Limb (tissue), 2 donors: Measurements from ENCODE around the gene CYP8B1.

Source experiments
- DNase-seq, 2 donors: peaks; one replicate each; pipeline ENCODE4 v3.0.0-alpha.2; 2016; ENCODE audit errors: extremely low spot score in 2 of 2

The CYP8B1 gene

DNA sequence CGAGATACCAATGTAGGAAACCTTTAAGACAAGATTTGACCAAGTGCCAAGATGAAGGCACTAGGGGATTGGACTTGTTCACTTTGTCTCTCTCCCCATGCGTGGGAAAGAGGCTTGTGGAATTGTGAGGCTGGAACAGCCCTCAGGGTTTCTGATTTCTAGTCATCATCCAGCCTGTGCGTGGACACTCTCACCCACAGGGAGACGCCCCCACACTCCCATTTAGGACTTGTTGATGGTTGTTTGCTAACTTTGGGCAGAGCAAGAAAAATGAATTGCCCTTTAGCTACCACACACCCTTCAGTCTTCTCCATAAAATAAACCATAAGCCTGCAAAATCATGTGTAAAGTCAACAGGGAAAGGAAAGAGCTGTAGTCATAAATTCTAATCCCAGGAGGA, 48.0 kb downstream of the CYP8B1 start:
- no peak for DNase-seq

DNA sequence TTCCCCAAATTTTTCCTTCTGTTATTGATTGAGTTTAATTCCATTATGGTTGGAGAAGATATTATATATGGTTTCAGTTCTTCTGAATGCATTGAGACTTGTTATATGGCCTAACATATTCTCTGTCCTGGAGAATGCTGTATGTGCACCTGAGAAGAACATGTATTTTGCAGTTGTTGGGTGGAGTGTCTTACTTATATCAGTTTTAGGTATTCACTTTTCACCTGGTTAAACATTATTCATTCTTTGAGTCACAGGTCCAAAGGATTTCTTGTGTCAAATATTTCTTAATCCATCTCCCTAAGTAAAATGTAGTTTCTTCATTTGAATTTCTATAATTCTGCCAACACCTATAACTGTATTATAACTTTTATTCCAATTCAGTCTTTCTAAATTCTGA, 48.7 kb downstream of the CYP8B1 start:
- no peak for DNase-seq

DNA sequence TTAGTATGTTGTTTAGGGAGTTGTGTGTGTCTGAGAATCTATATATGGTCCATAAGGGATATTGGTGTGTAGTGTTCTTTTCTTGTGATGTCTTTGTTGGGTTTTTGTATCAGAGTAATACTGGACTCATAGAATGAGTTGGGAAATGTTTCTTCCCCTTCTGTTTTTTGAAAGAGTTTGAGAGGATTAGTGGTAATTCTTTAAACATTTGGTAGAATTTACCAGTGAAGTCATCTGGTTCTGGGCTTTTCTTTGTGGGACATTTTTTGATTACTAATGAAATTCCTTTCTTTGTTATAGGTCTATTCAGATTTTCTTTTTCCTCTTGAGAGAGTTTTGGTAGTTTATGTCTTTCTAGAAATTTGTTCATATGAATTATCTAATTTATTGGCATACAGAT, 49.5 kb downstream of the CYP8B1 start:
- no peak for DNase-seq

DNA sequence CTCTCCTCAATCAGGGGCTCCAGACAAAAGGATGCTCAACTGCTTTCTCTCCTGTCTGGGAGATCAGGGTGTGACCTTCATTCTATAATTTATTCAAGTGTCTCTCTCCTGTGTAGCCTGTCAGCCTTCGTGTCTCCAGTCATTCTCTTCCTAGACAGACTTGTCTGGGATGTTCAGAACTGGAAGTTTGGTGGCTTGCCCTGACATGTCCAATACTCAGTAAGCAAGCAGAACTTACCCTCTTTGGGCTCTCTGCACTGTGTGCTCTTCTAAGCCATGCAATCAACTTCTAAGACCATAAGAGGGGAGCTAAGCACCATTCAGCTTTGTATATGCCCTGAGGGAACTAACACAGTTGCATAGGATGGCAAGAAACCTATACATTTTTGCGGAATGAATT, 52.3 kb downstream of the CYP8B1 start:
- no peak for DNase-seq

DNA sequence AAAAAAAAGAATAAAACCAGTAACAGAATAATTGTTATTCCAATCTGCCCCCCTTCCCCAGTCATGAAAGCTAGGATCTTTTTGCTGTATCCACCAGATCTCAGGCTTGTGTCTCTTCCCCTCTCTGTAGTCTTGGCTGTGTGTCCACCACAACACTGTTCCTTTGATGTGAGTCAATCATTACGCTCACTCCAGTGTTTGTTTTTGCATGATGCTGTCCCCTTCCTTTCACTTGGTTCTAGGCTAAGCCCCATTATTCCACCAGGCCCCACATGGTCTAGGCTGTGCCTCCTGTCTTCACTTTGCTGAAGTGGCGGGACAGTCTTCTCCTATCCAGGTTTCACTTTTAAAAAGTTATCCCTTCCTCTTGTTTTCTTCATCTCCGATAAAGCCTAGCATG, 52.9 kb downstream of the CYP8B1 start:
- DNase-seq, result no peak
